SKM-1 (cell line): ENCODE results near the gene SCN4B.

Source experiments
- DNase-seq: peaks from one replicate; lab custom pipeline; 2025; ENCODE audit not compliant: unreplicated experiment; lab: John Stamatoyannopoulos, UW

SCN4B gene

DNA sequence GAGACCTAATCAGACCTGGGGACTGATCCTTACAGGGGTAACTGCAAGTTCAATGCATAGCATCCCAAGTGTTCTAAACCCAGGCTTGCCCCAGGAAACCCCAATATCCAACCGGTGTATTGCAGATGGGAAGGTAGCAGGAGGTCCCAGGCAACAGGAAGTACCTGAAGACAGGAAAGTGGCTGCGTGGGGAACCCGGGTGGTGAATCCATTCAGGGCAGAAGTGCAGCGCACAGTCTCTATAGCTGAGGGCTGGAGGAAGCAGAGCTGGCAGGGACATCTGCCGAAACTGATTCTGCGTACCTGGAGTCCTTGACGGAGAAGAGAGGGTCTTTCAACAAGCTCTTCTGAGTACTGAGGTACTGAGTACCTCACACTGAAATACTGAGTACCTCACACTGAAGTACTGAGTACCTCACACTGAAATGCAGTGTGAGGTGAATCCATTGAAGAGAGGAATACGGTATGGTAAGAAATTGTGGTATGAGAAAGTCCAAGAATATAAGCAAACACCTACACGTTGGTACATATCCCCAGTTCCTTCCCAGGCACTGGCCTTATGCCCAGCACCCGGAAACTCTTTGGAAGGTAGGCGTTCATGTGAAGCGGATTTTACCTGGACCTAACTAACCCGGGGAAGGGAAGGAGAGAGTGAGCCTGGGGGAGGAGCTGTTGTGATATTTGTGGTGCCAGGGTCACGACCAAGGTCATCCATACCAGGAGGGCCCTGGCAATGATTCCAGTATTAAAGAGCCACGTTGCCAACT is 20.1 kb downstream of the SCN4B start:
- DNase-seq = no peak

GRCh38 chr11:118129471-118130172 is 23.0 kb downstream of the SCN4B start:
- DNase-seq = peak; percentile 19

DNA sequence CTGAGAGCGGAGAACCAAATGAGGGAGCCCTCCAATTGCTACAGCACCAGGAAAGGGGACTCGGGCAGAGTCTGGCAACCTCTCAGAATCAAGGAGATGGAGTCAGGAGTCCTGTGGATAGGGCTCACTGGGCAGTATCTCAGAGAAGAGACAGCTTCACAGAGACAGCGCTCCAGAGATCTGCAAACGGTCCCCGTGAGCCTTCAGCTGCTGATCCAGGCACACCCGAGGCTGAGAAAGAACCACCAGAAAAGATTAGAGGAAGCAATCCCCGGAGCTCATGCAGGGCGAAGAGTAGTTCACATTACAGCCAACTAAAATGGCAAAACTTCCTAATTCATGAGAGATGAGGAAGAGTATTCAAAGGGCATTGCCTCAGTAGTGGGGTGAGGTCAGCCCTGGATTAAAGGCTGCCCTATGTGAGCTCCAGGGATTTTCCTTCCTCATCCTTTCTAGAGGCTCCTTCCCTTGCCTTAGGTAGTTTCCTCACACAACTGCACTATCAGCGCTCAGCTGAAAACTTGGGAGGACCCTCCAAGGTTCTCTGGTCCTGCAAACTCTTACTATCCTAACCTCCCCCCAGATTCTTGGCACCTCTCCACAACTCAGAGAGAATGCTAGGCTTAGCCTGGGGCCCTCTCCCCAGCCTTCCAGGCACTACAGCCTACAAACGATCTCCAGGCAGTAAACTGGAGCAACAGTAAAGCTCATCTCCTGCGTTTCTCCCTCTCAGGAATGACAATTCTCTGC is 23.7 kb downstream of the SCN4B start:
- peak; percentile 58 for DNase-seq

GRCh38 chr11:118128310-118128709 is 24.3 kb downstream of the SCN4B start:
- DNase-seq = no peak

DNA sequence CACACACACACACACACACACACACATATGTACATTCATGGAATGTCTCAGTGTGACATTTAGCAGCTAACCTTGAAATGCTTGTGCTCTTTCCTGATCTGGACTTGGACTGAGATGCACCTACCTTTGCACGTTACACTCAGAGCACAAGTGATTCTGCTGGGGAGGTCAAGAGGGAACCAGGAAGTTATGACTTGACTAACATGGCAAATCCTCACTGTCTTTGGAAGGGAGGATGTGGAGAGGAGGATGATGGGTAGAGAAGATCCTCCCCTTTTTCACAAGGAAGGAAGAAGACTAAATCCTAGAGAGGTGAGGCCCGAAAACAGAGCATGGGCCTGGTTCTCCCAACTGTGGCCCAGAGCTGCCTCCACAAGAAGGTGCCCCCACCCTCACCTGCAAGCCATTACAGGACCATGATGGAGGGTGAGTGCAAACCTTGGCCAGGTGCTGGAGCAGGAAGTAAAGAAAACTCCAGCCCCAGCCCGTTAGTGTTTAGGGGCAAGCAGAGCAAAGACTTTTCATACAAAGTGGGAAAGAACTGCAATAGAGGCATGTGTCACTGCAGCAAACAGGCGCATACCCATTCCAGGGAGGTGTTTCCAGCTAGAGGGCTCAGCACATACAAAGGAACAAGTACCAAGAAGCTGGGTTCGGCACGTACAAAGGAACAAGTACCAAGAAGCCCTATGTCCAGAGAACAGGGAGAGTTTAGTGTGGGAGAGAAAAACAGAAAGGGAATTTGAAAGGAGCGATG is 26.4 kb downstream of the SCN4B start:
- DNase-seq = no peak

DNA sequence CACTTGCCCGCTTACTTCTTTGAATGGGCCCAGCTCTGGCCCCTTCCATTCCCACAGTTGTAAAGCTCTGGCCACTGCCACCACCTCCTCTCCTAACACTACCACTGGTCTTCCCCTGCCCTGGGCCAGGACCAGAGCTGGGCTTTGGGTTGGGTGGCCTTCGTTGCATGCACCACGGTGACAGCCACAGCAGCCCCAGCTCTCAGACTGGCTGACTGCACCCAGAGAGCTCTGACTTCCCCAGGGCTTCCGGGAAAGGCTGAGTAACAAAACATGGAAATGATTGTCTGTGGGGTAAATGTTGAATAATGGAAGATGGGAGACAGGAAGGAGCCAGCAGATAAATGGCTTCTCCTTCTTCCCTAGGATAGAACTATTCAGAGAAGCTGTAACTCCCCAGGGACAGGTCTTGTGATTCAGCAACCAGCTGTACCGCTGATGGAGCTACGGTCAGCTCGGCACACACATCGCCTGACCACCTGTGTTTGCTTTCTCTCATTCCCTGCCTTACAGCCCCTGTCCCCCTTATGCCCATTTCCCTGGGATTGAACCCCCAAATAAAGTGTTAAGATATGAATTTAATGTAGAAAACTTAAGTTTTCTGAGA is 27.6 kb downstream of the SCN4B start:
- DNase-seq = no peak

DNA sequence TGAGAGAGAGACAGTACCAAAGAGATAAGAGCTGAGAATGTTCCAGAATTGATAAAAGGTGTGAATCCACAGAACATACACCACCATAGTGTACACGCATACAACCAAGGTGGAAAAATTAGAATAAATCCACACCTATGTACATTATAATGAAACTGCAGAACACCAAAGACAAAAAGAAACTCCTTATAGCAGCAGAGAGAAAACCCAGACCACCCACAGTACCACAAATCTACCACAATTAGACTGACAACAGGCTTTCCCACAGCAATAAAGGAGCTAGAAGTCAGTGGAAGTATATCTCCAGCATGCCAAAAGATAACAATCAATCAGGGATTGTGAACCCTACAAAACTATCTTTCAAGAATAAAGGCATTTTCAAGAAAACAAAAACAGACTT is 31.8 kb downstream of the SCN4B start:
- no peak for DNase-seq

GRCh38 chr11:118117790-118118601 is 34.6 kb downstream of the SCN4B start:
- DNase-seq = no peak

DNA sequence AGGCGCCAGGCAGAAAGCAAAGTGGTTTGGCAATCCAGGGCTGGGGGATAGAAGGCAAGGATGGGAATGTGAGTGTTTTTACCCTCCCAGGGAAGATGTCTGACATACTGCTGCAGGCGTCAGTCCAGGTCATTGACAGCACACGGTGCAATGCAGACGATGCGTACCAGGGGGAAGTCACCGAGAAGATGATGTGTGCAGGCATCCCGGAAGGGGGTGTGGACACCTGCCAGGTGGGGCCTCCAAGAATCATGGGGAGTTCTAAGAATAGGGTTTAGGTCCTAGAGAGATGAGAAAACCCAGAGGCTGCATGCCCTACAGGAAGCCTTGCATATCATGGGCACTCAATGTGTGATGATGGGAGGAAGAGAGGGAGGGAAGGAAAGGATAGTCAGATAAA is 37.6 kb downstream of the SCN4B start:
- no peak for DNase-seq

GRCh38 chr11:118114266-118114665 is 38.4 kb downstream of the SCN4B start:
- DNase-seq = no peak

DNA sequence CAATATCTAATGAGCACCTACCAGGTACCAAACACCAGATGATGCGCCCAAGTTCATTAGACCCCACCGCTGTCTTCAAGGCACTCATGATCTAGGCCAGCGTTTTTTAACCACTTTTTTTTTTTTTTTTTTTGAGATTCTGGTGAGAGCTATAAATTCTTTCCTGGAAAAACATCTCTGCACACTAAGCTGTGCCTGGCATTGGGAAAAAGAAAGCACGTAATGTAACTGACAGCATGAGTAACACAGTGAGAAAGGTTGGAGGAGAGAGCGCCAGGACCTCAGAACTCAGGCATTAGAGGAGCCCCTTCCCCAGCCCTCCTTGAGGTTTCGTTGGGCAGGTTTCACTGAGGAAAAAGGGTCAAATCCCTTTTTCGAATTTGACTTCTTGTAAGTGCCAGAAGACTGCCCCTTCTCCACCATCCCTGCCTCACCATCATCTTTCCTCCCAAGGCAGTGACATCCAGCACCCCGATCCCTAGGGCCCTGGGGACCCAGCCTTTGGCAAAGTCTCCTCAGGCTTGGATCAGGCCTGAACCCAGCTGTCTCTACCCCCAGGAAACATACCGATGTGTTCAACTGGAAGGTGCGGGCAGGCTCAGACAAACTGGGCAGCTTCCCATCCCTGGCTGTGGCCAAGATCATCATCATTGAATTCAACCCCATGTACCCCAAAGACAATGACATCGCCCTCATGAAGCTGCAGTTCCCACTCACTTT is 39.8 kb downstream of the SCN4B start:
- no peak for DNase-seq

DNA sequence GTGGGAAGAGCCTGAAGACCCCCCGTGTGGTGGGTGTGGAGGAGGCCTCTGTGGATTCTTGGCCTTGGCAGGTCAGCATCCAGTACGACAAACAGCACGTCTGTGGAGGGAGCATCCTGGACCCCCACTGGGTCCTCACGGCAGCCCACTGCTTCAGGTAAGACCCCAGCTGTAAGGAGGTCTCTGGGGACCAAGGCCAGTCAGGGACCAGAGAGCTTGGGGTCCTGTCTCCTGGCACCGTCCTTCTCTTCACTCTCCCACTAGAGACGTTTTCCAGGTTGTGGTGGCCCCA is 40.9 kb downstream of the SCN4B start:
- DNase-seq = no peak

- DNase-seq = no peak
These were observed 41.4 kb downstream of the SCN4B start for GRCh38 chr11:118111019-118111743.

GRCh38 chr11:118109231-118109630 is 43.4 kb downstream of the SCN4B start:
- no peak for DNase-seq

DNA sequence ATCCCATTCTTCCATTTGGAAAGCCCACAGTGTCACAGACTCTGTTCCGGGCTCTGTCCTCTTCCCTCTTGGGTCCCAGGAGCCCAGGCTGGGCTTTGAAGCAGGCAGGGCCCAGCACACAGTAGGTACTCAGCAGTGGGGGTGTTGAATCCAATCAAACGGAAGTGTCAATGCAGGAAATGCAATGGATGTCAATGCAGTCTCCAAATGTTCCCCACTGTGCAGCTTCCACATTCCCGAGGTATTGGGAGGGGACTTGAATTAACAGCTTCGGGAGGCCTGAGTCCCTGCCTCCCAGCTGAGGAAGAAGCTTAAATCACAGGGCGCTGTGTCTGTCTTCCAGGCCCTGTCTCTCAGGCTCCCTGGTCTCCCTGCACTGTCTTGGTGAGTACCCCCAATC is 44.1 kb downstream of the SCN4B start:
- no peak for DNase-seq

- no peak for DNase-seq
These were observed 45.8 kb downstream of the SCN4B start for GRCh38 chr11:118106789-118107335.

DNA sequence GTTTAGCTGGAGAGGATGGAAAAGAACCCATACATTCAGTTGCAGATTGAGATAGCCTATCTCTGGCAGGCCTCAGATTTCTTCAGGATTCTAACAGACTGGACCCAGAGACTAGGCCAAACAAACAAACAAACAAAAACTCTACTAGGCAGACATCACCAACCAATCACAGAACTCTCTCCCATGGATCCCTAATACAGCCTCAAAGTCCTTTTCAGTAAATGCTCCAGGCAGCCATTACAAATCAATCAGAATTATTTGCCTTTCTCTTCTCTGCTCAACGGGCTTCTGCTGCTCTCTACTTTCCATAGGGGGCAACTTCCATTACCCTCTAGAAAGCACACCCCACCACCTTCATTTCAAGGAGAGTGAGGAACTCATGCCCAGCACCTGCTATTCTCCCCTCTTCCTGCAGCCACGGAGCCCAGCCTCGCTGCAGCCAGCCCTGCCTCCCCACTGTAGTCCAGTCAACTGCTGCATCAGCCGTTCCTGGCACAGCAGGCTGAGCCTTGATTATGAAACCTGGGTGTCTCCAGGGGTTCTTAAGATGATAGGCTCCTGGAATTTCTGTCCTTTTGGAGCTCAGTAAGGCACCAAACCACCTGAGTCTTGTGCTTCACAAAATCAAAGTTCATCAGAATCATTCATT is 46.8 kb downstream of the SCN4B start:
- DNase-seq = no peak

DNA sequence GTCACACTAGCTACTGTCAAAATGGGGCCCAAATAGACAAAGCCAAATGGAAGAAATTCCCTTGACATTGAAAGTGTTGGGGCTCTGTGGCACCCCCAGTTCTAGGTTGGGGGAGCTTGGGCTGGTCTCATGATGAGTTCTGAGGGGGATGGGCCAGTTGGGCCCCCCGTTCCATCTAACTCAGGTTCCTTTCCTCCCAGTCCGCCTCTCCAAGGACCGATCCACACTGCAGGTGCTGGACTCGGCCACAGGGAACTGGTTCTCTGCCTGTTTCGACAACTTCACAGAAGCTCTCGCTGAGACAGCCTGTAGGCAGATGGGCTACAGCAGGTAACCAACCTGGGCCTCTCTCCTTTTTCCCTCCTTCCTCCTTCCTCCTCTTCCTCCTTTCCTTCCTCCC is 48.1 kb downstream of the SCN4B start:
- no peak for DNase-seq
